HK-2 (cell line): ENCODE measurements around the gene CRYZL1.

Experiments
- DNase-seq: peaks from one replicate; pipeline ENCODE4 v3.0.0-alpha.2; 2018; ENCODE audit not compliant: unreplicated experiment

Gene CRYZL1

GRCh38 chr21:33560965-33561364 lies 80.6 kb downstream of the CRYZL1 start:
- DNase-seq: no peak

- no peak for DNase-seq
These were observed 81.7 kb downstream of the CRYZL1 start for GRCh38 chr21:33559813-33560212.

- DNase-seq: no peak
These were observed 82.6 kb downstream of the CRYZL1 start for GRCh38 chr21:33558777-33559421.

- DNase-seq: no peak
These were observed 84.1 kb downstream of the CRYZL1 start for GRCh38 chr21:33557447-33557846.

- no peak for DNase-seq
These were observed 86.6 kb downstream of the CRYZL1 start for GRCh38 chr21:33554982-33555344.

GRCh38 chr21:33554236-33554981 lies 87.1 kb downstream of the CRYZL1 start:
- no peak for DNase-seq

- DNase-seq: no peak
These were observed 88.4 kb downstream of the CRYZL1 start for GRCh38 chr21:33552999-33553598.

- no peak for DNase-seq
These were observed 89.2 kb downstream of the CRYZL1 start for GRCh38 chr21:33552093-33552998.

- DNase-seq: no peak
These were observed 89.9 kb downstream of the CRYZL1 start for GRCh38 chr21:33551664-33552063.

- no peak for DNase-seq
These were observed 90.5 kb downstream of the CRYZL1 start for GRCh38 chr21:33550772-33551660.

- DNase-seq: no peak
These were observed 91.4 kb downstream of the CRYZL1 start for GRCh38 chr21:33549848-33550771.

- DNase-seq: no peak
These were observed 95.5 kb downstream of the CRYZL1 start for GRCh38 chr21:33546086-33546485.

GRCh38 chr21:33544451-33545195 lies 96.9 kb downstream of the CRYZL1 start:
- DNase-seq: no peak

- no peak for DNase-seq
These were observed 97.9 kb downstream of the CRYZL1 start for GRCh38 chr21:33543505-33544129.

- DNase-seq: peak; percentile 96
These were observed 98.7 kb downstream of the CRYZL1 start, which contains the start of gene SON for GRCh38 chr21:33542640-33543504. TSS of gene SON (plus strand) at chr21:33543038. CDS start at chr21:33543093, 55 bp downstream.

- DNase-seq: peak; percentile 78
These were observed 99.5 kb downstream of the CRYZL1 start, which contains the start of gene GART for GRCh38 chr21:33541756-33542639. TSS of gene GART (minus strand) at chr21:33542117. CDS start at chr21:33539315, 2,802 bp downstream.
